ENCODE data around the gene HOXA9.

GRCh38 chr7:27162561-27163287, 2.6 kb downstream of the HOXA9 start:
- TF ChIP-seq MAFK (IDR thresholded peaks at IDR 0.05; ENCODE audit: low read depth, low read length) (no peak), HDAC2 (IDR thresholded peaks at IDR 0.05; ENCODE audit: borderline replicate concordance in 1 of 2, low read depth in 2 of 2, low read length in 2 of 2) (no peak), ZNF274 (IDR thresholded peaks at IDR 0.05; ENCODE audit: borderline replicate concordance, extremely low read depth, low read length) (no peak), GABPA (IDR thresholded peaks at IDR 0.05; ENCODE audit: borderline replicate concordance, insufficient read depth, low read length) (no peak), CTCF (IDR thresholded peaks at IDR 0.05; ENCODE audit: control extremely low read depth in 1 of 3, insufficient read depth in 1 of 3, low read depth in 1 of 3, low read length in 3 of 3) (no peak), BACH1 (IDR thresholded peaks at IDR 0.05; ENCODE audit: low read length) (no peak), POLR2AphosphoS5 (IDR thresholded peaks at IDR 0.05; ENCODE audit: low read depth, low read length) (no peak), SUZ12 (IDR thresholded peaks at IDR 0.05; ENCODE audit: low read length) (no peak)

All from H1 (cell line).